CD4-positive, alpha-beta memory T cell (primary cell): ENCODE measurements around the gene CYP26B1. TPM values are rescaled to one million over a fixed set of nuclear protein-coding genes. Genes with fewer than 3 reads are reported as not detected.
A peak's percentile ranks its signal among the peaks of the same experiment; 100 is the strongest.

ENCODE experiments used
- CTCF ChIA-PET: fragments of 350-600 bp; sonication (Branson Sonifier 250); formaldehyde crosslinking; loops from one replicate; lab custom pipeline; 2021; ENCODE audit warnings: inconsistent platforms; ENCODE audit not compliant: partially characterized antibody; lab: Charles Lee
- POLR2A ChIA-PET: fragments of 350-600 bp; sonication (Branson Sonifier 250); formaldehyde crosslinking; loops from one replicate; lab custom pipeline; 2021; ENCODE audit not compliant: partially characterized antibody; lab: Charles Lee
- DNase-seq, 5 donors: peaks; one replicate each; pipeline versions ENCODE4 v3.0.0 to v3.0.0-alpha.2; 2020 to 2022; ENCODE audit warnings: mixed read lengths in 1 of 5
- H3K27ac ChIP-seq: one replicate; pipeline ENCODE4 v1.7.0; 2013; ENCODE audit warnings: low read depth, low read length
- H3K27me3 ChIP-seq: 2 replicates; pipeline ENCODE4 v1.7.0; 2013; ENCODE audit warnings: mild to moderate bottlenecking, low read length, moderate library complexity; ENCODE audit not compliant: insufficient read depth
- H3K36me3 ChIP-seq: 2 replicates; pipeline ENCODE4 v1.7.0; 2013; ENCODE audit warnings: mild to moderate bottlenecking, low read length, moderate library complexity; ENCODE audit not compliant: insufficient read depth
- H3K4me1 ChIP-seq: 2 replicates; pipeline ENCODE4 v1.7.0; 2013; ENCODE audit warnings: mild to moderate bottlenecking, low read length, moderate library complexity; ENCODE audit not compliant: insufficient read depth
- H3K4me3 ChIP-seq, 2 donors: one replicate each; pipeline ENCODE4 v1.7.0; 2013; ENCODE audit warnings: low read length in 2 of 2, mild to moderate bottlenecking in 1 of 2
- H3K9me3 ChIP-seq, 2 donors: one replicate each; pipeline ENCODE4 v1.7.0; 2013; ENCODE audit warnings: low read length in 2 of 2, control low read depth in 1 of 2; ENCODE audit not compliant: control insufficient read depth in 1 of 2
- H3K27ac Mint-ChIP-seq, 7 donors: one replicate each; pipeline ENCODE4 v1.8.0; 2020 to 2021; ENCODE audit warnings: mixed read lengths in 7 of 7, mild to moderate bottlenecking in 6 of 7, inconsistent platforms in 3 of 7, moderate library complexity in 3 of 7
- H3K27me3 Mint-ChIP-seq, 2 donors: one replicate each; pipeline ENCODE4 v1.8.0; 2020 to 2021; ENCODE audit warnings: mixed read lengths in 2 of 2
- H3K36me3 Mint-ChIP-seq, 2 donors: one replicate each; pipeline ENCODE4 v1.8.0; 2020 to 2021; ENCODE audit warnings: mixed read lengths in 2 of 2, inconsistent platforms in 1 of 2, mild to moderate bottlenecking in 1 of 2
- H3K4me1 Mint-ChIP-seq, 4 donors: one replicate each; pipeline ENCODE4 v1.8.0; 2020 to 2021; ENCODE audit warnings: mixed read lengths in 4 of 4, mild to moderate bottlenecking in 1 of 4
- H3K4me3 Mint-ChIP-seq, 8 donors: one replicate each; pipeline ENCODE4 v1.8.0; 2020 to 2021; ENCODE audit warnings: mixed read lengths in 8 of 8, mild to moderate bottlenecking in 7 of 8, moderate library complexity in 6 of 8, inconsistent platforms in 3 of 8
- H3K9me3 Mint-ChIP-seq, 8 donors: one replicate each; pipeline ENCODE4 v1.8.0; 2020 to 2021; ENCODE audit warnings: mixed read lengths in 8 of 8, mild to moderate bottlenecking in 5 of 8, inconsistent platforms in 3 of 8, moderate library complexity in 1 of 8
- intact Hi-C: fragments of 100-400 bp; cut with micrococcal nuclease; formaldehyde crosslinking; loops from one replicate; pipeline ENCODE4 v1.15.1; 2023
- polyA plus RNA-seq, 2 donors: library from polyadenylated mRNA; unstranded; fragments of 300-500 nt; fragmentation: Illumina TruSeq; gene quantifications; one replicate each; pipeline ENCODE4 v1.2.3, GENCODE V29; 2021
- total RNA-seq, 2 experiments: library from RNA; stranded (reverse); gene quantifications; one replicate each; pipeline ENCODE4 v1.2.3, GENCODE V29; 2021

CYP26B1 gene
- not detected for total RNA-seq
- not detected for polyA plus RNA-seq

GRCh38 chr2:72147303-72147971, at the start of gene CYP26B1:
CYP26B1 (minus strand) TSS chr2:72147862; CDS start chr2:72147834, 28 bp downstream.
- Mint-ChIP-seq H3K36me3 (no peaks in the 10 kb centered on the region), H3K9me3 (peaks cover 0 to 7% (median 3%) of the 10 kb centered on the region in 8 donors), H3K4me3 (peak within 1 kb of the TSS; percentile 82 to 94 (median 86)), H3K4me1 (peaks cover 24 to 54% (median 41%) of the 10 kb centered on the region in 4 donors), H3K27ac (peak within 1 kb of the TSS in 2 of 7 donors; percentile 20 to 26), H3K27me3 (peaks cover 54 to 58% of the 10 kb centered on the region in 2 donors)
- H3K9me3 ChIP-seq = no peaks in the 10 kb centered on the region
- H3K4me1 ChIP-seq = peaks cover 41% of the 10 kb centered on the region
- no peak within 1 kb of the TSS for H3K27ac ChIP-seq
- CTCF ChIA-PET = no interaction called here
- no peaks in the 10 kb centered on the region for H3K36me3 ChIP-seq
- POLR2A ChIA-PET = no interaction called here
- no peak within 1 kb of the TSS for H3K4me3 ChIP-seq
- intact Hi-C loops = no loop called here
- no peak for DNase-seq
- peaks cover 33% of the 10 kb centered on the region for H3K27me3 ChIP-seq

GRCh38 chr2:72193723-72194122, 46.1 kb upstream of the CYP26B1 start:
- Mint-ChIP-seq H3K27me3 (no peaks in the 10 kb centered on the region), H3K4me1 (no peaks in the 10 kb centered on the region), H3K9me3 (peaks cover 0 to 6% (median 0%) of the 10 kb centered on the region in 8 donors), H3K36me3 (peaks cover 3 to 38% of the 10 kb centered on the region in 2 donors), H3K4me3 (no peak overlapping the region), H3K27ac (no peak overlapping the region)
- H3K27ac ChIP-seq = no peak overlapping the region
- intact Hi-C loops = no loop called here
- no peak overlapping the region for H3K4me3 ChIP-seq
- H3K9me3 ChIP-seq = no peaks in the 10 kb centered on the region
- H3K36me3 ChIP-seq = no peaks in the 10 kb centered on the region
- H3K27me3 ChIP-seq = no peaks in the 10 kb centered on the region
- ChIA-PET CTCF (no interaction called here), POLR2A (no interaction called here)
- H3K4me1 ChIP-seq = no peaks in the 10 kb centered on the region
- DNase-seq = no peak

GRCh38 chr2:72191441-72191840, 43.8 kb upstream of the CYP26B1 start:
- CTCF ChIA-PET = no interaction called here
- intact Hi-C loops = no loop called here
- H3K27ac Mint-ChIP-seq = no peak overlapping the region
- H3K4me1 ChIP-seq = no peaks in the 10 kb centered on the region
- POLR2A ChIA-PET = interaction anchor here (0.5 kb wide), 1 partner anchor 40 kb away, joined by 3 read pairs; no protein-coding TSS in a partner anchor
- no peak overlapping the region for H3K27ac ChIP-seq
- no peaks in the 10 kb centered on the region for H3K36me3 ChIP-seq
- DNase-seq = no peak
- no peaks in the 10 kb centered on the region for H3K4me1 Mint-ChIP-seq
- peaks cover 0 to 10% (median 3%) of the 10 kb centered on the region in 8 donors for H3K9me3 Mint-ChIP-seq
- H3K4me3 ChIP-seq = no peak overlapping the region
- H3K36me3 Mint-ChIP-seq = peaks cover 5 to 51% of the 10 kb centered on the region in 2 donors
- no peaks in the 10 kb centered on the region for H3K27me3 ChIP-seq
- H3K27me3 Mint-ChIP-seq = no peaks in the 10 kb centered on the region
- no peak overlapping the region for H3K4me3 Mint-ChIP-seq
- no peaks in the 10 kb centered on the region for H3K9me3 ChIP-seq

- H3K4me3 Mint-ChIP-seq = no peak overlapping the region
- no peak for DNase-seq
- POLR2A ChIA-PET = interaction anchor here (1.1 kb wide), 1 partner anchor 13 kb away, joined by 3 read pairs; no protein-coding TSS in a partner anchor
- Histone ChIP-seq H3K27me3 (no peaks in the 10 kb centered on the region), H3K9me3 (no peaks in the 10 kb centered on the region), H3K4me3 (no peak overlapping the region), H3K36me3 (no peaks in the 10 kb centered on the region), H3K27ac (no peak overlapping the region), H3K4me1 (no peaks in the 10 kb centered on the region)
- no peak overlapping the region for H3K27ac Mint-ChIP-seq
- peaks cover 10 to 36% of the 10 kb centered on the region in 2 donors for H3K36me3 Mint-ChIP-seq
- CTCF ChIA-PET = no interaction called here
- intact Hi-C loops = no loop called here
- peaks cover 0 to 10% (median under 1%) of the 10 kb centered on the region in 8 donors for H3K9me3 Mint-ChIP-seq
- H3K27me3 Mint-ChIP-seq = no peaks in the 10 kb centered on the region
- no peaks in the 10 kb centered on the region for H3K4me1 Mint-ChIP-seq
Observed at GRCh38 chr2:72185206-72185605, 37.5 kb upstream of the CYP26B1 start.

GRCh38 chr2:72183466-72183865, 35.8 kb upstream of the CYP26B1 start:
- Histone ChIP-seq H3K36me3 (no peaks in the 10 kb centered on the region), H3K4me1 (no peaks in the 10 kb centered on the region), H3K4me3 (no peak overlapping the region), H3K27ac (no peak overlapping the region), H3K27me3 (no peaks in the 10 kb centered on the region), H3K9me3 (no peaks in the 10 kb centered on the region)
- peaks cover 0 to 5% (median 0%) of the 10 kb centered on the region in 8 donors for H3K9me3 Mint-ChIP-seq
- no peak overlapping the region for H3K27ac Mint-ChIP-seq
- H3K4me3 Mint-ChIP-seq = no peak overlapping the region
- no peaks in the 10 kb centered on the region for H3K4me1 Mint-ChIP-seq
- H3K27me3 Mint-ChIP-seq = no peaks in the 10 kb centered on the region
- CTCF ChIA-PET = no interaction called here
- intact Hi-C loops = no loop called here
- DNase-seq = no peak
- H3K36me3 Mint-ChIP-seq = peaks cover 22 to 42% of the 10 kb centered on the region in 2 donors
- POLR2A ChIA-PET = no interaction called here

GRCh38 chr2:72183016-72183415, 35.4 kb upstream of the CYP26B1 start:
- no peak overlapping the region for H3K4me3 ChIP-seq
- POLR2A ChIA-PET = no interaction called here
- H3K4me1 Mint-ChIP-seq = no peaks in the 10 kb centered on the region
- no peaks in the 10 kb centered on the region for H3K27me3 Mint-ChIP-seq
- no peaks in the 10 kb centered on the region for H3K4me1 ChIP-seq
- H3K27me3 ChIP-seq = no peaks in the 10 kb centered on the region
- CTCF ChIA-PET = no interaction called here
- H3K36me3 ChIP-seq = no peaks in the 10 kb centered on the region
- no peak overlapping the region for H3K4me3 Mint-ChIP-seq
- peaks cover 0 to 2% (median 0%) of the 10 kb centered on the region in 8 donors for H3K9me3 Mint-ChIP-seq
- H3K36me3 Mint-ChIP-seq = peaks cover 25 to 42% of the 10 kb centered on the region in 2 donors
- intact Hi-C loops = no loop called here
- H3K27ac ChIP-seq = no peak overlapping the region
- no peaks in the 10 kb centered on the region for H3K9me3 ChIP-seq
- H3K27ac Mint-ChIP-seq = no peak overlapping the region
- no peak for DNase-seq

- no peaks in the 10 kb centered on the region for H3K9me3 ChIP-seq
- Mint-ChIP-seq H3K27ac (no peak overlapping the region), H3K36me3 (peaks cover 29 to 46% of the 10 kb centered on the region in 2 donors), H3K4me3 (no peak overlapping the region), H3K4me1 (no peaks in the 10 kb centered on the region), H3K9me3 (peaks cover 0 to 2% (median 0%) of the 10 kb centered on the region in 8 donors), H3K27me3 (no peaks in the 10 kb centered on the region)
- H3K36me3 ChIP-seq = no peaks in the 10 kb centered on the region
- no peak overlapping the region for H3K27ac ChIP-seq
- no peaks in the 10 kb centered on the region for H3K27me3 ChIP-seq
- H3K4me3 ChIP-seq = no peak overlapping the region
- ChIA-PET CTCF (no interaction called here), POLR2A (no interaction called here)
- intact Hi-C loops = no loop called here
- H3K4me1 ChIP-seq = no peaks in the 10 kb centered on the region
- DNase-seq = no peak
Observed at GRCh38 chr2:72182547-72182946, 34.9 kb upstream of the CYP26B1 start.
